GM12891 (cell line): ENCODE measurements around the gene ENTPD1. TPM values are rescaled to one million over a fixed set of nuclear protein-coding genes. Genes with fewer than 3 reads are reported as not detected.
"Not testable (repeated sequence)": the region's sequence is repeated elsewhere in the genome, so short reads cannot be mapped to it uniquely, and the experiment has no call there.

ENCODE experiments used
- DNase-seq: peaks from one replicate; pipeline ENCODE4 v3.0.0; 2011; ENCODE audit warnings: low spot score; ENCODE audit not compliant: insufficient read length
- FAIRE-seq: peaks from 2 replicates; lab custom pipeline; 2011; peaks lifted over from hg19 to GRCh38; lab: Jason Lieb, UNC
- PAX5 ChIP-seq: IDR thresholded peaks from 2 replicates; pipeline ENCODE4 v1.6.1; 2011; ENCODE audit warnings: low read length, moderate library complexity, mild to moderate bottlenecking; ENCODE audit not compliant: insufficient read depth, severe bottlenecking
- POLR2A ChIP-seq: IDR thresholded peaks from 2 replicates; pipeline ENCODE4 v1.6.1; 2011; ENCODE audit warnings: low read depth, low read length, control low read depth
- POLR2AphosphoS5 ChIP-seq: IDR thresholded peaks from 2 replicates; pipeline ENCODE4 v1.6.1; 2011; ENCODE audit warnings: low read depth, low read length, control low read depth
- POU2F2 ChIP-seq: IDR thresholded peaks from 2 replicates; pipeline ENCODE4 v1.6.1; 2011; ENCODE audit warnings: low read depth, mild to moderate bottlenecking, control low read depth, low read length, moderate library complexity
- SPI1 ChIP-seq: IDR thresholded peaks from 2 replicates; pipeline ENCODE4 v1.6.1; 2011; ENCODE audit warnings: low read depth, low read length, control low read depth
- TAF1 ChIP-seq: IDR thresholded peaks from 2 replicates; pipeline ENCODE4 v1.6.1; 2011; ENCODE audit warnings: low read depth, low read length, control low read depth
- polyA plus RNA-seq: library from polyadenylated mRNA; unstranded; fragments of >200 nt; gene quantifications from one replicate; pipeline ENCODE4 v1.2.1, GENCODE V29; 2012; ENCODE audit warnings: low read depth, missing spikeins, inconsistent platforms; ENCODE audit not compliant: missing spikeins

Gene ENTPD1
- 201 TPM for polyA plus RNA-seq

- DNase-seq (no peak), FAIRE-seq (peak; percentile 89)
- TF ChIP-seq SPI1: no peak
- no peak; the same call in 1 of the 2 replicates for TF ChIP-seq POLR2AphosphoS5
- peak; percentile 67 for TF ChIP-seq POLR2A
- TF ChIP-seq POU2F2: peak; percentile 93; the same call in 1 of the 2 replicates
- TF ChIP-seq TAF1: 0 out of 2 replicates have a peak, but pooled peaks have one; percentile 13
- no peak for TF ChIP-seq PAX5
Observed at GRCh38 chr10:95756041-95756761, at the start of gene ENTPD1. Gene ENTPD1 (plus strand): TSS chr10:95756163. CDS start chr10:95756240, 77 bp downstream.

DNA sequence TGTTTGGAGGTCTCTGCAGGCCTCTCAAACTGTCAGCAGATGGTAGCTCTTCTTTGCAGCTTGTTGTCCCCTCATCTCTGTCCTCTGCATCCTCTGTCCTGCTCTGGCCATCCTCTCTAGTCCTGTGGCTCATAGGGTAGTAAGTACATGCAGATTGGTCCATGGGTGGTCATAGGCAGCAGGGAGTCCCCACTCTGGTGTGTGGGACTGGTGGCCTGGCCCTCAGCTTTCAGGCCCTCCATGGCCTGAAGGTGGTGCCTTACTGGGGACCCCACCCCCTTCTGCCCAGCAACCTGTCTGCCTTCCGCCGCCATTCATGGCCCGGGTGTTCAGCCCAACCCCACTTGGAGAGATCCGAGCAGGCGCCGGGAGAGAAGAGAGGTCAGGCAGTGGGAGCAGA, 49.4 kb upstream of the ENTPD1 start:
- DNase-seq: no peak
- TF ChIP-seq TAF1 (no peak), SPI1 (no peak), POLR2A (no peak), POLR2AphosphoS5 (no peak), PAX5 (no peak), POU2F2 (no peak)

DNA sequence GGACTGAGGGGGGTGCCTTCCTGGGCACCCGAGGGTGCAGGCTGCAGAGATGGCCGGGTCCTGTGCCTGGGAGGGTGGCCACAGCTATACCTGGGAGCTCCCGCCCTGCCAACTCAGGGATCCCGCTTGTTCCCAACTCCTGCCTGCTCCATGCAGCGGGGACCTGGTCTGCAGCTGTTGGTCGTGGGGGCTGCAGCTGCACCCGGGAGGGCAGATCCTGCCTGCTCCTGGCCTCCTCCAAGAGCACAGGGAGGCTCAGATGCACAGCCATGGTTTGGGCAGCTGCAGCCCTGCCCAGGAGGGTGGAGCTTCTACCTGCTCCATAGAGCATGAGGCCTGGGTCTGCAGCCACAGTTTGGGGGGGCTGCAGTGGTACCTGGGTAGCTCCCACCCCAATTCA, 49.0 kb upstream of the ENTPD1 start:
- no peak for TF ChIP-seq PAX5
- no peak for TF ChIP-seq TAF1
- TF ChIP-seq POU2F2: no peak
- no peak for TF ChIP-seq POLR2A
- no peak for DNase-seq
- no peak for FAIRE-seq

More for the DNA sequence above, 49.4 kb upstream of the ENTPD1 start:
- FAIRE-seq: no peak

DNA sequence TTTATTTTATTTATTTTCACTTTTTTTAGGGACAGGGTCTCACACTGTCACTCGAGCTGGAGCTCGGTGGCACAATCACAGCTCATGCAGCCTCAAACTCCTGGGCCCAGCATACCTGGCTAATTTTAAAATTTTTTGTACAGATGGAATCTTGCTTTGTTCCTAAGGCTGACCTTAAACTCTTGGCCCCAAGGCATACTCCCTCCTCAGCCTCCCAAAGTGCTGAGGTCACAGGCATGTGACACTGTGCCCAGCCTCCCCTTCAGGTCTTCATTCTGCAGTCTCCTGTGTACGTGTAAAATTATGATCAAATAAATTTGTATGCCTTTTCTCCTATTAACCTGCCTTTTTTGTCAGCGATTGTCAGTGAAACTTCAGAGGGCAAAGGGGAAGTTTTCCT, 44.5 kb upstream of the ENTPD1 start:
- no peak for TF ChIP-seq SPI1
- TF ChIP-seq PAX5: no peak
- TF ChIP-seq TAF1: no peak
- no peak for TF ChIP-seq POLR2AphosphoS5
- TF ChIP-seq POU2F2: no peak
- no peak for TF ChIP-seq POLR2A
- peak; percentile 26 for FAIRE-seq
- no peak for DNase-seq

DNA sequence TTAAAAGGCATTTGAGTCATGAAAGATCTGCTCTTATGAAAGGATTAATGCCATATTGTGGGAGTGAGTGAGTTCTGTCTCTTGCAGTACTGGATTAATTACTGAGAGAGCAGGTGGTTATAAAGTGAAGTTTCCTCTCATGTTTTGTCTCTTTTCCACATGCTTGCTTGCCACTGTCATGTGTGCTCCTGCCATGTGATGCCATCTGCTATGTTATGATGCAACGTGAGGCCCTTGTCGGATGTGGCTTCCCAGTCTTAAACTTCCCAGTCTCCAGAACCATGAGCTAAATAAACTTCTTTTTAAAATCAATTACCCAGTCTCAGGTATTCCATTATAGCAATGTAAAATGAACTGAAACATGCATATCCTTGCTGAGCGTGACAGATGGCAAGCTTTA, 39.5 kb upstream of the ENTPD1 start:
- no peak for DNase-seq
- FAIRE-seq: peak; percentile 9
- no peak for TF ChIP-seq TAF1
- no peak for TF ChIP-seq SPI1
- TF ChIP-seq PAX5: no peak
- no peak for TF ChIP-seq POU2F2
- no peak for TF ChIP-seq POLR2AphosphoS5
- TF ChIP-seq POLR2A: no peak

DNA sequence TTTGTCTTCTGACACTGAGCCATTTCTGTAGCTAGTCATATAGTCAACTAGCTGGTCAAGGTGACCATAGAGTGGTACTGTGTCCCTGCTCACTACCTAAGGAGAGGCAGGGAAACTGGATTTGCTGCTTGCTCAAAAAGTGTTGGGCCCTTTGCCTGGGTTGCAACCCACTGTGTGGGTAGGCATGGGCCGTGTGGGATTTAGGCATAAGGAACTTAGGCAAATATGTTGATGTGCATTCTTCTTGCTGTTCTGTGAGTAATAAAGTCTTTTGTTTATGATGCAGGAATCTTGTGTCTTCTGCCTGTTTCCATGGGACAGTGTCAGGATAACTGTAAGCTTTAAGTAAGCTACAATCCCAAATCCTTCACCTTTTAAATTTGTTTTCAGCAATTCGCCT, 39.1 kb upstream of the ENTPD1 start:
- no peak for TF ChIP-seq POLR2A
- no peak for TF ChIP-seq POU2F2
- TF ChIP-seq POLR2AphosphoS5: no peak
- no peak for DNase-seq
- FAIRE-seq: no peak

GRCh38 chr10:95720745-95721144, 35.2 kb upstream of the ENTPD1 start:
- not testable (repeated sequence) for DNase-seq, FAIRE-seq

- DNase-seq, FAIRE-seq: not testable (repeated sequence)
Observed at GRCh38 chr10:95722496-95722895, 33.5 kb upstream of the ENTPD1 start.

DNA sequence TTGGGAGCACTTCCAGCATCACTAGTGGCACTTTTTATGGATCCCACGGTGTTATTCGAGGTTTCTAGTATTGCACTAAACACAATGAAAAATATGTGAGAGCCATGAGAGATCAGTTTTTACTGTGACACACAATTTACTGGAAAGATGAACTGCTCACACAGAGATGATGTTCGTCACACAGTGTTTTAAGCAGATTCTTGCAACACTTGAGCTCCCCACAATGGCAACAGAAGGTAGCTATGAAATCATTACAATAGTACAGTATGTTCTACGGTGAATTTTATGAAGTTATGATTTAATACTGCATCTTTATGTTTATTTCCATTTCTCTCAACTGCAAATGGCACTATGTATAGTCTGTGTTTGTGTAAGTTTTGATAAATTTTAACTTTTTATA, 27.4 kb upstream of the ENTPD1 start:
- no peak for DNase-seq

DNA sequence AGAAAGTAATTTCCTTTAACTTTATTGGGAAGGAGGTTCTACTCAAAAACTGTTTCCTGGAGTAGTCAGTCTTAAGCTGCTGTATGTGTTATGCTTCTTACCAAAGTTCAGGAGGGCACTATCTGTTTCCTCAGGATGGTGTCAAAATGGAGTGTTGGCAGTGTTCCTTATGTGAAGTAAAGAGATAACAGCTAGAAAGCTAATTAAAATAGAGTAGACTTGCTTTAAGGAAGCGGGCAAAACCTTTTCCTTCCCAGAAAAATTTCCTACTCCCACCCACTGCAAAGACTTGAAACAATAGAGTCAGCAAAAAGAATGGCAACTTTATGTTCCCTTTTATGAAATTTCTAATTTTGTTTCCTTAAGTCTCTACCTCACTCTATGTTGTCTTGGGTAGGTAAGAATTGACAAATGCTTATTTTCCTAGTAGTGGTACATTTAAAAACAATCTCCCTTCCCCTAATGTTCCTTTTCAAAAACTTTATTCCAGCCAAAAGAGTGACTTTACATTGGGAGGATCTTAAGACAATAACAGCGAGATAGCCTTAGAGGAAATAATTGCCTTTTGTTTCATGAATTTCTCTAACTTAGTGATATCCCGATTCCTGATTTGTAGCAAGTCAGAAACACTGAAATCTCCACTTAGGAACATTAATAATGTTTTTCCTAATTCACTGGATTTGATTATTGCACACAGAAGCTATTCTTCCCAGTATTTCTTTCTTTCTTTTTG, 26.5 kb upstream of the ENTPD1 start:
- FAIRE-seq (peak; percentile 13), DNase-seq (no peak)
- TF ChIP-seq POLR2AphosphoS5: no peak
- no peak for TF ChIP-seq TAF1
- no peak for TF ChIP-seq POU2F2
- no peak for TF ChIP-seq POLR2A
- TF ChIP-seq SPI1: no peak
- no peak for TF ChIP-seq PAX5

More for the DNA sequence above, 27.4 kb upstream of the ENTPD1 start:
- TF ChIP-seq POU2F2 (no peak), TAF1 (no peak), SPI1 (no peak), POLR2A (no peak), PAX5 (no peak), POLR2AphosphoS5 (no peak)
- peak; percentile 87 for FAIRE-seq

DNA sequence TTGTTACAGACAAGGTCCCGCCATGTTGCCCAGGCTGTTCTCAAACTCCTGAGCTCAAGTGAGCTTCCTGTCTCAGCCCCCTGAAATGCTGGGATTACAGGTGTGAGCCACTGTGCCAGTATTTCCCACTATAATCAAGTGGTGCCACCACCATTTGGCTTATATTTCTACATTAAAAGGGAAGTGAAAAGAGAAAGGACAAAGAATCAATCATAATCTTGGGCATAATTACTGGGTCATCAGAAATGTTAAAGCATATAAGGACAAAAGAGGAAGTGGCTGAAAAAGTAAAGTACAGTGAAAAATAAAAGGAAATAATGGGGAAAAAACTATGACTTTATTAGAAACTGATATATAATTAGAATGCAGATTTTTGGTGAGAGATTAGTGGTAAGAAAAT, 25.7 kb upstream of the ENTPD1 start:
- DNase-seq: no peak
- TF ChIP-seq POLR2A (no peak), SPI1 (peak; percentile 83)
- FAIRE-seq: no peak

DNA sequence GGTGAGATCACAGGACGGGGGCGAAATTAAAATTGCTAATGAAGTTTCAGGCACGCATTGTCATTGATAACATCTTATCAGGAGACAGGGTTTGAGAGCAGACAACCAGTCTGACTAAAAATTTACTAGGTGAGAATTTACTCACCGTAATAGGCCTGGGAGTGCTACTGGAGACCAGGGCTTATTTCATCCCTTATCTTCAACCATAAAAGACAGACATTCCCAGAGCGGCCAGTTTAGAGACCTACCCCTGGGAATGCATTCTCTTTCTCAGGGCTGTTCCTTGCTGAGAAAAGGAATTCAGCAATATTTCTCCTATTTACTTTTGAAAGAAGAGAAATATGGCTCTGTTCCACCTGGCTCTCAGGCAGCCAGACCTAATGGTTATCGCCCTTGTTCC, 23.1 kb upstream of the ENTPD1 start:
- not testable (repeated sequence) for FAIRE-seq, DNase-seq
